Measurements from ENCODE around the gene CHID1. TPM values are rescaled to one million over a fixed set of nuclear protein-coding genes. Genes with fewer than 3 reads are reported as not detected.

CHID1 gene
- total and polyA plus RNA-seq, 9 of the 15 experiments (the other 6 are each of a cell fraction or from before 2014, with no cell fraction given): 15.1 to 108 (median 39.8) TPM

DNA sequence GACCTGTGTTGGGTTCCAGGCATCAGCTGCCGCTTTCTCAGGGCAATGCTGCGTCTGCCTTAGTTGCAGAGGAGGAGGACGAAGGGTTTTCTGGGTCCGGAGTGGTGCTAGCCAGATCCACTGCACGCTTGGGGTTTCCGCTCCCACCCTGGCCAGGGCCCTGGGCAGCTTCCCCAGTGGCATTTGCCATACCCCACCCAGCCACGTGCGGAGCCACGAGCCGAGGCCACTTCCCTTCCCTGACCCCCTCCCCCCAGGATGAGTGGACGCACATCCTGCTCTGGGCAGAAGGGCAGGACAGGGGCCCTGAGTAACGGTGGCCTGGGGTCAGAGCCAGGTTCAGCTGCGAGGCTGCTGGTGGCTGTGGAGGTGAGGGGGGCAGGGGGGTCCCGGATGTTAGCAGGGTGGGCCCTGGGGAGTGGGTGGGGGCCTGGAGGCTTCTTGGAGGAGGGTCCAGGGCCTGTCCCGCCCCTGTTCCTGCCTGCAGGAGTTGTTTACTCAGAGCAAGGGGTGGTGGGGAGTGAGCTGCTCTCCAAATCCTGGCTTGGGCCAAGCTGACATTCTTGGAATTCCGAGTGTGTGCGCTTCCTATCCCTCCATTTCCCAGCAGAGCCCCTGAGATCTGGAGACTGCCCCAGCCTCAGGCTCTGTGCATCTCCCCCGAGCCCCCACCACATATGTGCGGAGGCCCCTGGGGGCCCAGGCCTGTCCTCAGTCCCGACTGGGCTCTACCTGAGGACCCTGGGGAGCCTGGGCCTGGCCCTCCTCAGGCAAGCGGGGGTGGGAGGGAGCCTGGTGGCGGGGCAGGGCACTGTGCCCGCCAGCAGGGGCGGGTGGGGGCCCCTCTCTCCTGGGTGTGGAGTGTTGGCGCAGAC, 66.6 kb downstream of the CHID1 start (continued):
- TF ChIP-seq CCAR2 (IDR thresholded peaks at IDR 0.05; ENCODE audit: low read depth, low read length) (no peak), SAFB (IDR thresholded peaks at IDR 0.05; ENCODE audit: borderline replicate concordance, low read depth, low read length) (no peak), ZKSCAN3 (CRISPR knock-in tag; IDR thresholded peaks at IDR 0.05) (no peak), SIN3A (IDR thresholded peaks at IDR 0.05; ENCODE audit: borderline replicate concordance in 2 of 2, control insufficient read depth in 1 of 2, low read depth in 2 of 2, low read length in 2 of 2) (0 out of 4 replicates have a peak, but pooled peaks of 1 of the 2 experiments have one; percentile 14), MAFK (IDR thresholded peaks at IDR 0.05; ENCODE audit: low read length) (no peak), ZNF41 (CRISPR knock-in tag; conservative IDR thresholded peaks at IDR 0.05) (no peak), ZSCAN32 (CRISPR knock-in tag; IDR thresholded peaks at IDR 0.05) (no peak), ERF (CRISPR knock-in tag; IDR thresholded peaks at IDR 0.05) (0 out of 2 replicates have a peak, but pooled peaks have one; percentile 21), PTBP1 (IDR thresholded peaks at IDR 0.05; ENCODE audit: low read depth, low read length) (no peak), KDM4B (IDR thresholded peaks at IDR 0.05; ENCODE audit: borderline replicate concordance in 2 of 2, low read depth in 1 of 2) (no peak), HIVEP1 (CRISPR knock-in tag; IDR thresholded peaks at IDR 0.05) (no peak), MAZ (CRISPR knock-in tag; conservative IDR thresholded peaks at IDR 0.05 in 1 of 2, IDR thresholded peaks at IDR 0.05 in 1 of 2) (peak; percentile 30 to 63; a peak in 3 of 4 replicates), PRPF4 (IDR thresholded peaks at IDR 0.05; ENCODE audit: insufficient read depth, low read depth, low read length, poor library complexity, severe bottlenecking) (no peak), POLR3A (IDR thresholded peaks at IDR 0.05; ENCODE audit: borderline replicate concordance, extremely low read depth, insufficient read depth, insufficient read length) (no peak), ZNF274 (IDR thresholded peaks at IDR 0.05; ENCODE audit: borderline replicate concordance, low read depth, low read length) (no peak), SRSF7 (optimal IDR thresholded peaks at IDR 0.05; ENCODE audit: low read depth, low read length) (no peak), RBM34 (IDR thresholded peaks at IDR 0.05; ENCODE audit: borderline replicate concordance, insufficient read depth, low read length) (no peak), TCF7L2 (IDR thresholded peaks at IDR 0.05; ENCODE audit: low read depth, low read length) (no peak)
- TF ChIP-seq, protein P1, sequence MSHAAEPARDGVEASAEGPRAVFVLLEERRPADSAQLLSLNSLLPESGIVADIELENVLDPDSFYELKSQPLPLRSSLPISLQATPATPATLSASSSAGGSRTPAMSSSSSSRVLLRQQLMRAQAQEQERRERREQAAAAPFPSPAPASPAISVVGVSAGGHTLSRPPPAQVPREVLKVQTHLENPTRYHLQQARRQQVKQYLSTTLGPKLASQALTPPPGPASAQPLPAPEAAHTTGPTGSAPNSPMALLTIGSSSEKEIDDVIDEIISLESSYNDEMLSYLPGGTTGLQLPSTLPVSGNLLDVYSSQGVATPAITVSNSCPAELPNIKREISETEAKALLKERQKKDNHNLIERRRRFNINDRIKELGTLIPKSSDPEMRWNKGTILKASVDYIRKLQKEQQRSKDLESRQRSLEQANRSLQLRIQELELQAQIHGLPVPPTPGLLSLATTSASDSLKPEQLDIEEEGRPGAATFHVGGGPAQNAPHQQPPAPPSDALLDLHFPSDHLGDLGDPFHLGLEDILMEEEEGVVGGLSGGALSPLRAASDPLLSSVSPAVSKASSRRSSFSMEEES (CRISPR knock-in tag; IDR thresholded peaks at IDR 0.05): no peak
- TF ChIP-seq, protein P2, sequence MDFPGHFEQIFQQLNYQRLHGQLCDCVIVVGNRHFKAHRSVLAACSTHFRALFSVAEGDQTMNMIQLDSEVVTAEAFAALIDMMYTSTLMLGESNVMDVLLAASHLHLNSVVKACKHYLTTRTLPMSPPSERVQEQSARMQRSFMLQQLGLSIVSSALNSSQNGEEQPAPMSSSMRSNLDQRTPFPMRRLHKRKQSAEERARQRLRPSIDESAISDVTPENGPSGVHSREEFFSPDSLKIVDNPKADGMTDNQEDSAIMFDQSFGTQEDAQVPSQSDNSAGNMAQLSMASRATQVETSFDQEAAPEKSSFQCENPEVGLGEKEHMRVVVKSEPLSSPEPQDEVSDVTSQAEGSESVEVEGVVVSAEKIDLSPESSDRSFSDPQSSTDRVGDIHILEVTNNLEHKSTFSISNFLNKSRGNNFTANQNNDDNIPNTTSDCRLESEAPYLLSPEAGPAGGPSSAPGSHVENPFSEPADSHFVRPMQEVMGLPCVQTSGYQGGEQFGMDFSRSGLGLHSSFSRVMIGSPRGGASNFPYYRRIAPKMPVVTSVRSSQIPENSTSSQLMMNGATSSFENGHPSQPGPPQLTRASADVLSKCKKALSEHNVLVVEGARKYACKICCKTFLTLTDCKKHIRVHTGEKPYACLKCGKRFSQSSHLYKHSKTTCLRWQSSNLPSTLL (IDR thresholded peaks at IDR 0.05): no peak
- TF ChIP-seq, protein P3, sequence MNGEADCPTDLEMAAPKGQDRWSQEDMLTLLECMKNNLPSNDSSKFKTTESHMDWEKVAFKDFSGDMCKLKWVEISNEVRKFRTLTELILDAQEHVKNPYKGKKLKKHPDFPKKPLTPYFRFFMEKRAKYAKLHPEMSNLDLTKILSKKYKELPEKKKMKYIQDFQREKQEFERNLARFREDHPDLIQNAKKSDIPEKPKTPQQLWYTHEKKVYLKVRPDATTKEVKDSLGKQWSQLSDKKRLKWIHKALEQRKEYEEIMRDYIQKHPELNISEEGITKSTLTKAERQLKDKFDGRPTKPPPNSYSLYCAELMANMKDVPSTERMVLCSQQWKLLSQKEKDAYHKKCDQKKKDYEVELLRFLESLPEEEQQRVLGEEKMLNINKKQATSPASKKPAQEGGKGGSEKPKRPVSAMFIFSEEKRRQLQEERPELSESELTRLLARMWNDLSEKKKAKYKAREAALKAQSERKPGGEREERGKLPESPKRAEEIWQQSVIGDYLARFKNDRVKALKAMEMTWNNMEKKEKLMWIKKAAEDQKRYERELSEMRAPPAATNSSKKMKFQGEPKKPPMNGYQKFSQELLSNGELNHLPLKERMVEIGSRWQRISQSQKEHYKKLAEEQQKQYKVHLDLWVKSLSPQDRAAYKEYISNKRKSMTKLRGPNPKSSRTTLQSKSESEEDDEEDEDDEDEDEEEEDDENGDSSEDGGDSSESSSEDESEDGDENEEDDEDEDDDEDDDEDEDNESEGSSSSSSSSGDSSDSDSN (IDR thresholded peaks at IDR 0.05; ENCODE audit: borderline replicate concordance in 1 of 2, low read depth in 2 of 2, low read length in 2 of 2): no peak
